HepG2 (cell line): ENCODE results near the gene CDT1. TPM values are rescaled to one million over a fixed set of nuclear protein-coding genes. Genes with fewer than 3 reads are reported as not detected.

Source experiments
- ESRRA ChIP-seq: sonication (generic); formaldehyde crosslinking; IDR thresholded peaks from 2 replicates; pipeline ENCODE4 v1.5.1; 2020; ENCODE audit warnings: mild to moderate bottlenecking, low read depth, missing genetic modification reagents
- GPBP1L1 ChIP-seq: sonication (generic); formaldehyde crosslinking; IDR thresholded peaks from 2 replicates; pipeline ENCODE4 v1.5.0; 2020; ENCODE audit warnings: mild to moderate bottlenecking, missing genetic modification reagents
- GTF2F1 ChIP-seq: fragments of 150-350 bp; IDR thresholded peaks from 2 replicates; pipeline ENCODE4 v1.6.1; 2014; ENCODE audit warnings: low read length
- HIC2 ChIP-seq: sonication (generic); formaldehyde crosslinking; IDR thresholded peaks from 2 replicates; pipeline ENCODE4 v1.9.0; 2022; ENCODE audit warnings: low read depth, missing genetic modification reagents
- MBNL3 ChIP-seq: fragments of 250-450 bp; sonication (Bioruptor Pico); conservative IDR thresholded peaks from 2 replicates; pipeline ENCODE4 v1.8.0; 2022; ENCODE audit warnings: mild to moderate bottlenecking, inconsistent platforms
- MIER2 ChIP-seq: IDR thresholded peaks from 2 replicates; pipeline ENCODE4 v1.6.1; 2016; ENCODE audit warnings: missing biosample characterization, missing genetic modification reagents
- PAXIP1 ChIP-seq: sonication (generic); formaldehyde crosslinking; conservative IDR thresholded peaks from 2 replicates; pipeline ENCODE4 v1.4.0; 2020; ENCODE audit warnings: mild to moderate bottlenecking, missing genetic modification reagents, moderate library complexity
- POLR2AphosphoS5 ChIP-seq: IDR thresholded peaks from 2 replicates; pipeline ENCODE4 v1.6.1; 2012; ENCODE audit warnings: low read depth, low read length
- RARA ChIP-seq: IDR thresholded peaks from 2 replicates; pipeline ENCODE4 v1.6.1; 2016; ENCODE audit warnings: missing genetic modification reagents, missing compliant biosample characterization
- SMAD1 ChIP-seq: sonication (generic); formaldehyde crosslinking; IDR thresholded peaks from 2 replicates; pipeline ENCODE4 v1.4.0; 2020; ENCODE audit warnings: missing genetic modification reagents, low read depth, mild to moderate bottlenecking, borderline replicate concordance
- SP2 ChIP-seq: sonication (generic); formaldehyde crosslinking; IDR thresholded peaks from 2 replicates; pipeline ENCODE4 v1.5.1; 2020; ENCODE audit warnings: mild to moderate bottlenecking, missing genetic modification reagents
- ZBTB4 ChIP-seq: sonication (generic); formaldehyde crosslinking; IDR thresholded peaks from 2 replicates; pipeline ENCODE4 v1.4.0; 2020; ENCODE audit warnings: missing genetic modification reagents, mild to moderate bottlenecking, borderline replicate concordance
- ZFP1 ChIP-seq: IDR thresholded peaks from 2 replicates; pipeline ENCODE4 v1.6.1; 2016
- ZNF280B ChIP-seq: sonication (generic); formaldehyde crosslinking; IDR thresholded peaks from 2 replicates; pipeline ENCODE4 v1.5.0; 2020; ENCODE audit warnings: missing genetic modification reagents, mild to moderate bottlenecking, borderline replicate concordance
- ZNF746 ChIP-seq: sonication (generic); formaldehyde crosslinking; IDR thresholded peaks from 2 replicates; pipeline ENCODE4 v1.8.0; 2022; ENCODE audit warnings: mild to moderate bottlenecking, missing genetic modification reagents
- ZSCAN20 ChIP-seq: sonication (generic); formaldehyde crosslinking; IDR thresholded peaks from 2 replicates; pipeline ENCODE4 v1.4.0; 2020; ENCODE audit warnings: missing genetic modification reagents, mild to moderate bottlenecking, borderline replicate concordance
- ZSCAN31 ChIP-seq: sonication (generic); formaldehyde crosslinking; IDR thresholded peaks from 2 replicates; pipeline ENCODE4 v1.5.0; 2020; ENCODE audit warnings: low read depth, mild to moderate bottlenecking, missing genetic modification reagents
- polyA plus RNA-seq, 8 experiments: library from polyadenylated mRNA; depleted of rRNA in 3 of 8; stranded (reverse) in 7 of 8; unstranded in 1 of 8; fragments of >200 nt; fragmentation: Illumina TruSeq in 4 of 8; extraction: Trizol in 4 of 8; gene quantifications; 2 replicates each; pipeline versions ENCODE4 v1.2.1 to v1.2.3, GENCODE V29; 2011 to 2016; ENCODE audit warnings: low read depth in 4 of 8, missing spikeins in 1 of 8, mixed read lengths in 1 of 8; ENCODE audit not compliant: insufficient read depth in 1 of 8
- total RNA-seq, 5 experiments: library from RNA; depleted of rRNA; stranded (reverse); fragments of >200 nt; fragmentation: Illumina TruSeq; extraction: Trizol; gene quantifications; 2 replicates each; pipeline ENCODE4 v1.2.3, GENCODE V29; 2016; ENCODE audit warnings: low read depth in 1 of 5

The CDT1 gene
- total and polyA plus RNA-seq, 2 of the 13 experiments (the other 11 are each of a cell fraction or from before 2014, with no cell fraction given) = 23.1 to 23.8 TPM

- TF ChIP-seq PAXIP1 (CRISPR knock-in tag) (peak; percentile 62), ZNF746 (CRISPR knock-in tag) (0 out of 2 replicates have a peak, but pooled peaks have one; percentile 37), HIC2 (peak; percentile 60; the same call in 1 of the 2 replicates), ZBTB4 (CRISPR knock-in tag) (no peak), ZFP1 (no peak), ESRRA (CRISPR knock-in tag) (peak; percentile 36), ZSCAN20 (CRISPR knock-in tag) (peak; percentile 12; the same call in 1 of the 2 replicates), POLR2AphosphoS5 (peak; percentile 96), GPBP1L1 (no peak), SP2 (CRISPR knock-in tag) (no peak), SMAD1 (CRISPR knock-in tag) (0 out of 2 replicates have a peak, but pooled peaks have one; percentile 59), ZSCAN31 (CRISPR knock-in tag) (peak; percentile 92), MBNL3 (CRISPR knock-in tag) (no peak), RARA (CRISPR knock-in tag) (no peak; the same call in 1 of the 2 replicates), MIER2 (CRISPR knock-in tag) (peak; percentile 50; the same call in 1 of the 2 replicates), ZNF280B (CRISPR knock-in tag) (no peak), GTF2F1 (0 out of 2 replicates have a peak, but pooled peaks have one; percentile 63)
These were observed 8.4 kb downstream of the CDT1 start, which contains the start of gene APRT (continued) for GRCh38 chr16:88811769-88812512.
